ENCODE results near the gene GMPR2. TPM values are rescaled to one million over a fixed set of nuclear protein-coding genes. Genes with fewer than 3 reads are reported as not detected.

The GMPR2 gene
- total and polyA plus RNA-seq, 2 experiments from 2014 or later = 55.0 to 70.9 TPM

GRCh38 chr14:24284501-24285035 lies 51.8 kb downstream of the GMPR2 start:
- Histone ChIP-seq H3F3A (ENCODE audit: insufficient read depth) (no peaks in the 10 kb centered on the region), H3K79me2 (ENCODE audit: insufficient read depth) (no peaks in the 10 kb centered on the region), H3K27me3 (replicated peaks; ENCODE audit: insufficient read depth) (no peaks in the 10 kb centered on the region), H4K20me1 (ENCODE audit: insufficient read depth) (no peaks in the 10 kb centered on the region), H3K4me3 (no peak overlapping the region), H3K9me3 (ENCODE audit: low read depth) (no peaks in the 10 kb centered on the region), H3K36me3 (ENCODE audit: low read depth) (no peaks in the 10 kb centered on the region), H3K4me1 (ENCODE audit: insufficient read depth) (peaks cover 7% of the 10 kb centered on the region; the same call in 1 of the 2 replicates), H3K9ac (no peak overlapping the region), H3K4me2 (ENCODE audit: unreplicated experiment) (no peak overlapping the region), H3K9me2 (ENCODE audit: insufficient read depth) (no peaks in the 10 kb centered on the region), H2AFZ (no peak overlapping the region), H3K27ac (no peak overlapping the region)
- no peak for DNase-seq
- 40 to 41% methylated on average over 9 to 11 of the region's 11 CpGs for WGBS, 2 experiments (ENCODE audit: low coverage in 1 of 2, low lambda C conversion rate in 2 of 2, missing lambda C conversion rate in 2 of 2)
- in situ Hi-C loops (cut with MboI) = no loop called here
- TF ChIP-seq EZH2 (IDR thresholded peaks at IDR 0.05; ENCODE audit: insufficient read depth, poor library complexity, severe bottlenecking) (no peak), EZH2phosphoT487 (IDR thresholded peaks at IDR 0.05; ENCODE audit: insufficient read depth, low read depth) (no peak)

DNA sequence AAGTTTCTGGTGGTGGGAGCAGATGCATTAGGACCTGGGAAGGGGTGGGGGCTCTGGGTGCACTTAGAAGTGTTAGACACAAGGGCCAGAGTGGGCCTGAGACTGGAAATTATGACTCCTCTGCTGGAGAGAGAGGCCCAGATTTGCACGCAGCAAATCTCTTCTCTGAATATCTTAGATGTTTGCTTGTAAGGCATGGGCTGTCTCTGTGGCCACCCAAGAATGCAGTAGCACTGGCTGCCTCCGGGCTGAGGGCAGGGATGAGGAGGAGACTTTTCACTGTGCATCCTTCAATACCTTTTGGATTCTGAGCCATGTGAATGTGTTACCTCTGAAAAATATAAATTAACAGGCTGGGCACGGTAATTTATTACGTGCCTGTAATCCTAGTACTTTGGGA lies 52.6 kb downstream of the GMPR2 start:
- Histone ChIP-seq H3K9me3 (ENCODE audit: low read depth) (no peaks in the 10 kb centered on the region), H3K27ac (no peak overlapping the region), H3K9ac (no peak overlapping the region), H3K79me2 (ENCODE audit: insufficient read depth) (no peaks in the 10 kb centered on the region), H2AFZ (no peak overlapping the region), H3K27me3 (replicated peaks; ENCODE audit: insufficient read depth) (no peaks in the 10 kb centered on the region), H3F3A (ENCODE audit: insufficient read depth) (no peaks in the 10 kb centered on the region), H4K20me1 (ENCODE audit: insufficient read depth) (no peaks in the 10 kb centered on the region), H3K4me2 (ENCODE audit: unreplicated experiment) (no peak overlapping the region), H3K4me1 (ENCODE audit: insufficient read depth) (peaks cover 7% of the 10 kb centered on the region; the same call in 1 of the 2 replicates), H3K36me3 (ENCODE audit: low read depth) (no peaks in the 10 kb centered on the region), H3K9me2 (ENCODE audit: insufficient read depth) (no peaks in the 10 kb centered on the region), H3K4me3 (no peak overlapping the region)
- WGBS, 2 experiments (ENCODE audit: low coverage in 1 of 2, low lambda C conversion rate in 2 of 2, missing lambda C conversion rate in 2 of 2) = 33 to 42% methylated on average over 4 of the region's 4 CpGs
- in situ Hi-C loops (cut with MboI) = no loop called here
- TF ChIP-seq EZH2phosphoT487 (IDR thresholded peaks at IDR 0.05; ENCODE audit: insufficient read depth, low read depth) = no peak
- no peak for TF ChIP-seq EZH2 (IDR thresholded peaks at IDR 0.05; ENCODE audit: insufficient read depth, poor library complexity, severe bottlenecking)
- peak; percentile 45 for DNase-seq

GRCh38 chr14:24286996-24287395 lies 54.3 kb downstream of the GMPR2 start:
- DNase-seq = no peak
- H3K27me3 ChIP-seq (replicated peaks; ENCODE audit: insufficient read depth) = no peaks in the 10 kb centered on the region
- H3K9me3 ChIP-seq (ENCODE audit: low read depth) = no peaks in the 10 kb centered on the region
- no peaks in the 10 kb centered on the region for H3K79me2 ChIP-seq (ENCODE audit: insufficient read depth)
- H4K20me1 ChIP-seq (ENCODE audit: insufficient read depth) = no peaks in the 10 kb centered on the region
- WGBS, 2 experiments (ENCODE audit: low coverage in 1 of 2, low lambda C conversion rate in 2 of 2, missing lambda C conversion rate in 2 of 2) = 97 to 100% methylated on average over 5 of the region's 5 CpGs
- H3K36me3 ChIP-seq (ENCODE audit: low read depth) = no peaks in the 10 kb centered on the region
- no peak overlapping the region for H3K9ac ChIP-seq
- TF ChIP-seq EZH2 (IDR thresholded peaks at IDR 0.05; ENCODE audit: insufficient read depth, poor library complexity, severe bottlenecking) = no peak
- TF ChIP-seq EZH2phosphoT487 (IDR thresholded peaks at IDR 0.05; ENCODE audit: insufficient read depth, low read depth) = no peak
- H3F3A ChIP-seq (ENCODE audit: insufficient read depth) = no peaks in the 10 kb centered on the region
- no peak overlapping the region for H3K4me3 ChIP-seq
- H3K4me2 ChIP-seq (ENCODE audit: unreplicated experiment) = no peak overlapping the region
- H2AFZ ChIP-seq = no peak overlapping the region
- in situ Hi-C loops (cut with MboI) = no loop called here
- H3K9me2 ChIP-seq (ENCODE audit: insufficient read depth) = no peaks in the 10 kb centered on the region
- H3K4me1 ChIP-seq (ENCODE audit: insufficient read depth) = no peaks in the 10 kb centered on the region
- no peak overlapping the region for H3K27ac ChIP-seq

Small RNA genes within 50 kb of the gene (small RNA-seq; reads per million reads assigned to genes)
- gene AL136295.4 (ENCODE audit: low read depth, low replicate concordance) (not detected), gene CHMP4A (ENCODE audit: low read depth, low replicate concordance) (not detected), gene MDP1 (ENCODE audit: low read depth, low replicate concordance) (not detected)

Other genes starting within 250 kb of the GMPR2 start
Only the 30 nearest of the 34 such genes appear.
- gene CARMIL3, start 180.9 kb upstream of the GMPR2 start, total RNA-seq (2014; rRNA removed; shearing (Covaris generic)) = under 0.01 TPM in 1 of 2 replicates, not detected in the other
- not detected in 2 replicates for gene CARMIL3, start 180.9 kb upstream of the GMPR2 start, polyA plus RNA-seq (2016; fragmentation: Nextera tagmentation; extraction: Ambion mirVana)
- gene CPNE6, start 161.4 kb upstream of the GMPR2 start, total RNA-seq (2014; rRNA removed; shearing (Covaris generic)) = not detected in 2 replicates
- gene CPNE6, start 161.4 kb upstream of the GMPR2 start, polyA plus RNA-seq (2016; fragmentation: Nextera tagmentation; extraction: Ambion mirVana) = not detected in 2 replicates
- gene PCK2, start 138.6 kb upstream of the GMPR2 start, total RNA-seq (2014; rRNA removed; shearing (Covaris generic)) = 70.3 and 84.3 TPM in 2 replicates
- gene PCK2, start 138.6 kb upstream of the GMPR2 start, polyA plus RNA-seq (2016; fragmentation: Nextera tagmentation; extraction: Ambion mirVana) = 148 and 153 TPM in 2 replicates
- gene DCAF11, start 118.2 kb upstream of the GMPR2 start, total RNA-seq (2014; rRNA removed; shearing (Covaris generic)) = 59.8 and 59.9 TPM in 2 replicates
- gene DCAF11, start 118.2 kb upstream of the GMPR2 start, polyA plus RNA-seq (2016; fragmentation: Nextera tagmentation; extraction: Ambion mirVana) = 29.1 and 33.6 TPM in 2 replicates
- gene NRL, start 118.0 kb upstream of the GMPR2 start, total RNA-seq (2014; rRNA removed; shearing (Covaris generic)) = 0.86 TPM in 1 of 2 replicates, not detected in the other
- 0.48 and 0.56 TPM in 2 replicates for gene NRL, start 118.0 kb upstream of the GMPR2 start, polyA plus RNA-seq (2016; fragmentation: Nextera tagmentation; extraction: Ambion mirVana)
- not detected in 2 replicates for gene FITM1, start 102.3 kb upstream of the GMPR2 start, total RNA-seq (2014; rRNA removed; shearing (Covaris generic))
- gene FITM1, start 102.3 kb upstream of the GMPR2 start, polyA plus RNA-seq (2016; fragmentation: Nextera tagmentation; extraction: Ambion mirVana) = not detected in 2 replicates
- 58.9 and 67.7 TPM in 2 replicates for gene PSME1, start 96.7 kb upstream of the GMPR2 start, total RNA-seq (2014; rRNA removed; shearing (Covaris generic))
- 144 and 147 TPM in 2 replicates for gene PSME1, start 96.7 kb upstream of the GMPR2 start, polyA plus RNA-seq (2016; fragmentation: Nextera tagmentation; extraction: Ambion mirVana)
- gene EMC9, start 91.3 kb upstream of the GMPR2 start, total RNA-seq (2014; rRNA removed; shearing (Covaris generic)) = 17.1 and 22.9 TPM in 2 replicates
- gene EMC9, start 91.3 kb upstream of the GMPR2 start, polyA plus RNA-seq (2016; fragmentation: Nextera tagmentation; extraction: Ambion mirVana) = 27.4 and 28.7 TPM in 2 replicates
- 38.3 and 41.4 TPM in 2 replicates for gene PSME2, start 86.3 kb upstream of the GMPR2 start, total RNA-seq (2014; rRNA removed; shearing (Covaris generic))
- 158 and 164 TPM in 2 replicates for gene PSME2, start 86.3 kb upstream of the GMPR2 start, polyA plus RNA-seq (2016; fragmentation: Nextera tagmentation; extraction: Ambion mirVana)
- 40.3 and 50.0 TPM in 2 replicates for gene RNF31, start 85.4 kb upstream of the GMPR2 start, total RNA-seq (2014; rRNA removed; shearing (Covaris generic))
- gene RNF31, start 85.4 kb upstream of the GMPR2 start, polyA plus RNA-seq (2016; fragmentation: Nextera tagmentation; extraction: Ambion mirVana) = 29.4 and 36.7 TPM in 2 replicates
- 56.7 and 58.7 TPM in 2 replicates for gene IRF9, start 71.7 kb upstream of the GMPR2 start, total RNA-seq (2014; rRNA removed; shearing (Covaris generic))
- gene IRF9, start 71.7 kb upstream of the GMPR2 start, polyA plus RNA-seq (2016; fragmentation: Nextera tagmentation; extraction: Ambion mirVana) = 80.0 and 87.1 TPM in 2 replicates
- gene REC8, start 60.8 kb upstream of the GMPR2 start, total RNA-seq (2014; rRNA removed; shearing (Covaris generic)) = 1.4 and 3.5 TPM in 2 replicates
- 1.2 and 2.4 TPM in 2 replicates for gene REC8, start 60.8 kb upstream of the GMPR2 start, polyA plus RNA-seq (2016; fragmentation: Nextera tagmentation; extraction: Ambion mirVana)
- gene IPO4, start 44.1 kb upstream of the GMPR2 start, total RNA-seq (2014; rRNA removed; shearing (Covaris generic)) = 55.3 and 58.3 TPM in 2 replicates
- 24.8 and 33.6 TPM in 2 replicates for gene IPO4, start 44.1 kb upstream of the GMPR2 start, polyA plus RNA-seq (2016; fragmentation: Nextera tagmentation; extraction: Ambion mirVana)
- 102 and 163 TPM in 2 replicates for gene TM9SF1, start 37.5 kb upstream of the GMPR2 start, total RNA-seq (2014; rRNA removed; shearing (Covaris generic))
- 91.5 and 93.8 TPM in 2 replicates for gene TM9SF1, start 37.5 kb upstream of the GMPR2 start, polyA plus RNA-seq (2016; fragmentation: Nextera tagmentation; extraction: Ambion mirVana)
- not detected in 2 replicates for gene TSSK4, start 27.2 kb upstream of the GMPR2 start, total RNA-seq (2014; rRNA removed; shearing (Covaris generic))
- 0.23 and 0.55 TPM in 2 replicates for gene TSSK4, start 27.2 kb upstream of the GMPR2 start, polyA plus RNA-seq (2016; fragmentation: Nextera tagmentation; extraction: Ambion mirVana)
- gene CHMP4A, start 19.4 kb upstream of the GMPR2 start, total RNA-seq (2014; rRNA removed; shearing (Covaris generic)) = 18.5 and 32.1 TPM in 2 replicates
- 75.7 and 81.6 TPM in 2 replicates for gene CHMP4A, start 19.4 kb upstream of the GMPR2 start, polyA plus RNA-seq (2016; fragmentation: Nextera tagmentation; extraction: Ambion mirVana)
- gene MDP1, start 16.9 kb upstream of the GMPR2 start, total RNA-seq (2014; rRNA removed; shearing (Covaris generic)) = 8.2 and 19.2 TPM in 2 replicates
- gene MDP1, start 16.9 kb upstream of the GMPR2 start, polyA plus RNA-seq (2016; fragmentation: Nextera tagmentation; extraction: Ambion mirVana) = 20.0 and 23.3 TPM in 2 replicates
- 138 and 161 TPM in 2 replicates for gene NEDD8, start 562 bp upstream of the GMPR2 start, total RNA-seq (2014; rRNA removed; shearing (Covaris generic))
- 326 and 342 TPM in 2 replicates for gene NEDD8, start 562 bp upstream of the GMPR2 start, polyA plus RNA-seq (2016; fragmentation: Nextera tagmentation; extraction: Ambion mirVana)
- 32.5 and 41.2 TPM in 2 replicates for gene TINF2, start 9.7 kb downstream of the GMPR2 start, total RNA-seq (2014; rRNA removed; shearing (Covaris generic))
- 43.6 and 52.4 TPM in 2 replicates for gene TINF2, start 9.7 kb downstream of the GMPR2 start, polyA plus RNA-seq (2016; fragmentation: Nextera tagmentation; extraction: Ambion mirVana)
- gene TGM1, start 30.2 kb downstream of the GMPR2 start, total RNA-seq (2014; rRNA removed; shearing (Covaris generic)) = 0.25 and 1.3 TPM in 2 replicates
- gene TGM1, start 30.2 kb downstream of the GMPR2 start, polyA plus RNA-seq (2016; fragmentation: Nextera tagmentation; extraction: Ambion mirVana) = 0.34 TPM in 1 of 2 replicates, not detected in the other
- gene RABGGTA, start 38.7 kb downstream of the GMPR2 start, total RNA-seq (2014; rRNA removed; shearing (Covaris generic)) = 18.0 and 34.9 TPM in 2 replicates
- 29.3 and 30.5 TPM in 2 replicates for gene RABGGTA, start 38.7 kb downstream of the GMPR2 start, polyA plus RNA-seq (2016; fragmentation: Nextera tagmentation; extraction: Ambion mirVana)
- gene DHRS1, start 66.9 kb downstream of the GMPR2 start, total RNA-seq (2014; rRNA removed; shearing (Covaris generic)) = 12.8 and 32.1 TPM in 2 replicates
- gene DHRS1, start 66.9 kb downstream of the GMPR2 start, polyA plus RNA-seq (2016; fragmentation: Nextera tagmentation; extraction: Ambion mirVana) = 31.0 and 34.7 TPM in 2 replicates
- 19.3 and 23.7 TPM in 2 replicates for gene NOP9, start 66.9 kb downstream of the GMPR2 start, total RNA-seq (2014; rRNA removed; shearing (Covaris generic))
- 2.5 and 2.6 TPM in 2 replicates for gene NOP9, start 66.9 kb downstream of the GMPR2 start, polyA plus RNA-seq (2016; fragmentation: Nextera tagmentation; extraction: Ambion mirVana)
- 0.51 and 2.1 TPM in 2 replicates for gene CIDEB, start 75.0 kb downstream of the GMPR2 start, total RNA-seq (2014; rRNA removed; shearing (Covaris generic))
- gene CIDEB, start 75.0 kb downstream of the GMPR2 start, polyA plus RNA-seq (2016; fragmentation: Nextera tagmentation; extraction: Ambion mirVana) = 1.2 TPM in 2 replicates
- 3.5 and 6.8 TPM in 2 replicates for gene LTB4R2, start 77.2 kb downstream of the GMPR2 start, total RNA-seq (2014; rRNA removed; shearing (Covaris generic))
- gene LTB4R2, start 77.2 kb downstream of the GMPR2 start, polyA plus RNA-seq (2016; fragmentation: Nextera tagmentation; extraction: Ambion mirVana) = 0.30 and 0.45 TPM in 2 replicates
- 1.4 and 2.4 TPM in 2 replicates for gene LTB4R, start 78.6 kb downstream of the GMPR2 start, total RNA-seq (2014; rRNA removed; shearing (Covaris generic))
- gene LTB4R, start 78.6 kb downstream of the GMPR2 start, polyA plus RNA-seq (2016; fragmentation: Nextera tagmentation; extraction: Ambion mirVana) = 0.41 and 1.1 TPM in 2 replicates
- gene ADCY4, start 102.1 kb downstream of the GMPR2 start, total RNA-seq (2014; rRNA removed; shearing (Covaris generic)) = 0.22 and 0.38 TPM in 2 replicates
- gene ADCY4, start 102.1 kb downstream of the GMPR2 start, polyA plus RNA-seq (2016; fragmentation: Nextera tagmentation; extraction: Ambion mirVana) = 0.20 and 0.38 TPM in 2 replicates
- 2.2 and 5.3 TPM in 2 replicates for gene RIPK3, start 107.1 kb downstream of the GMPR2 start, total RNA-seq (2014; rRNA removed; shearing (Covaris generic))
- gene RIPK3, start 107.1 kb downstream of the GMPR2 start, polyA plus RNA-seq (2016; fragmentation: Nextera tagmentation; extraction: Ambion mirVana) = 5.1 and 5.3 TPM in 2 replicates
- gene NFATC4, start 135.3 kb downstream of the GMPR2 start, total RNA-seq (2014; rRNA removed; shearing (Covaris generic)) = 96.9 and 113 TPM in 2 replicates
- gene NFATC4, start 135.3 kb downstream of the GMPR2 start, polyA plus RNA-seq (2016; fragmentation: Nextera tagmentation; extraction: Ambion mirVana) = 75.6 and 84.8 TPM in 2 replicates
- 3.7 and 4.4 TPM in 2 replicates for gene NYNRIN, start 166.1 kb downstream of the GMPR2 start, total RNA-seq (2014; rRNA removed; shearing (Covaris generic))
- 2.2 and 2.5 TPM in 2 replicates for gene NYNRIN, start 166.1 kb downstream of the GMPR2 start, polyA plus RNA-seq (2016; fragmentation: Nextera tagmentation; extraction: Ambion mirVana)